SK-N-SH (cell line): Measurements from ENCODE around the gene MORF4L1. TPM values are rescaled to one million over a fixed set of nuclear protein-coding genes. Genes with fewer than 3 reads are reported as not detected.
A peak's percentile ranks its signal among the peaks of the same experiment; 100 is the strongest.

Source experiments
- CTCF ChIA-PET: fragments of 300-600, 350-600 bp; formaldehyde crosslinking; extraction: SDS; loops from one replicate; lab custom pipeline; 2021; lab: Yijun Ruan, JAX
- POLR2A ChIA-PET: fragments of 350-600 bp; sonication (Branson Sonifier 250); formaldehyde crosslinking; extraction: SDS; loops from one replicate; lab custom pipeline; 2020; ENCODE audit warnings: antibody characterized with exemption, inconsistent platforms; lab: Yijun Ruan, JAX
- DNase-seq: peaks from one replicate; pipeline ENCODE4 v3.0.0; 2012
- H2AFZ ChIP-seq: fragments of 200-600 bp; sonication (generic); 2 replicates; pipeline ENCODE4 v1.8.1; 2016; ENCODE audit warnings: antibody characterized with exemption, mild to moderate bottlenecking, low read depth
- H3F3A ChIP-seq: fragments of 200-600 bp; sonication (generic); replicated peaks from 2 replicates; pipeline ENCODE3; 2016; ENCODE audit warnings: antibody characterized with exemption, mild to moderate bottlenecking; ENCODE audit not compliant: insufficient read depth
- H3K27ac ChIP-seq, 2 experiments: fragments of 200-500 bp in 1 of 2; fragments of 200-600 bp in 1 of 2; sonication (Bioruptor generic) in 1 of 2; sonication (generic), shearing (Covaris generic) in 1 of 2; 2 replicates each; pipeline versions ENCODE4 v1.5.1 to v1.6.1; 2014 to 2016; ENCODE audit warnings: low read depth in 2 of 2, inconsistent platforms in 1 of 2, low read length in 1 of 2, mild to moderate bottlenecking in 1 of 2, mixed read lengths in 1 of 2
- H3K27me3 ChIP-seq: fragments of 200-600 bp; sonication (generic), shearing (Covaris generic); 2 replicates; pipeline ENCODE4 v1.6.1; 2016; ENCODE audit warnings: mixed run types; ENCODE audit not compliant: insufficient read depth
- H3K36me3 ChIP-seq, 2 experiments: fragments of 200-500 bp in 1 of 2; fragments of 200-600 bp in 1 of 2; sonication (Bioruptor generic) in 1 of 2; sonication (generic) in 1 of 2; replicated peaks in 1 of 2; 2 replicates each; pipeline versions ENCODE3 to v1.5.1; 2014 to 2016; ENCODE audit warnings: low read length in 1 of 2, mild to moderate bottlenecking in 1 of 2; ENCODE audit not compliant: insufficient read depth in 2 of 2, control insufficient read depth in 1 of 2
- H3K4me1 ChIP-seq, 2 experiments: fragments of 200-500 bp in 1 of 2; fragments of 200-600 bp in 1 of 2; sonication (Bioruptor generic) in 1 of 2; sonication (generic), shearing (Covaris generic) in 1 of 2; 2 replicates each; pipeline versions ENCODE4 v1.5.1 to v1.6.1; 2014 to 2016; ENCODE audit warnings: low read depth in 1 of 2, low read length in 1 of 2, mixed run types in 1 of 2; ENCODE audit not compliant: insufficient read depth in 2 of 2, control insufficient read depth in 1 of 2
- H3K4me2 ChIP-seq: fragments of 200-600 bp; sonication (generic), shearing (Covaris generic); 2 replicates; pipeline ENCODE4 v1.6.1; 2017; ENCODE audit warnings: mixed run types
- H3K4me3 ChIP-seq, 2 experiments: fragments of 200-500 bp in 1 of 2; fragments of 200-600 bp in 1 of 2; sonication (Bioruptor generic) in 1 of 2; sonication (generic), shearing (Covaris generic) in 1 of 2; 2 replicates each; pipeline versions ENCODE4 v1.5.1 to v1.8.1; 2014 to 2016; ENCODE audit warnings: low read depth in 2 of 2, inconsistent platforms in 1 of 2, low read length in 1 of 2, mild to moderate bottlenecking in 1 of 2, mixed read lengths in 1 of 2, moderate library complexity in 1 of 2
- H3K79me2 ChIP-seq: fragments of 200-600 bp; sonication (generic); 2 replicates; pipeline ENCODE4 v1.8.1; 2017; ENCODE audit warnings: mild to moderate bottlenecking; ENCODE audit not compliant: insufficient read depth
- H3K9ac ChIP-seq: fragments of 200-600 bp; sonication (generic); 2 replicates; pipeline ENCODE4 v1.6.1; 2017; ENCODE audit warnings: mixed run types
- H3K9me2 ChIP-seq: fragments of 200-600 bp; sonication (generic); 2 replicates; pipeline ENCODE4 v1.6.1; 2017; ENCODE audit warnings: mixed run types
- H3K9me3 ChIP-seq: fragments of 200-600 bp; sonication (generic); 2 replicates; pipeline ENCODE4 v1.6.1; 2017; ENCODE audit warnings: mixed run types, mild to moderate bottlenecking, moderate library complexity
- H4K20me1 ChIP-seq: fragments of 200-600 bp; sonication (generic); 2 replicates; pipeline ENCODE4 v1.6.1; 2017; ENCODE audit warnings: mild to moderate bottlenecking, mixed run types; ENCODE audit not compliant: insufficient read depth
- ELF1 ChIP-seq: IDR thresholded peaks from 2 replicates; pipeline ENCODE4 v1.4.0; 2012
- EP300 ChIP-seq, 2 experiments: IDR thresholded peaks; 2 replicates each; pipeline versions ENCODE4 v1.4.0 to v1.6.1; 2012; ENCODE audit warnings: borderline replicate concordance in 1 of 2, low read depth in 1 of 2, low read length in 1 of 2
- FOSL2 ChIP-seq: IDR thresholded peaks from 2 replicates; pipeline ENCODE4 v1.4.0; 2012; ENCODE audit warnings: low read depth, mild to moderate bottlenecking, moderate library complexity, borderline replicate concordance
- FOXJ3 ChIP-seq: sonication (generic); formaldehyde crosslinking; IDR thresholded peaks from 2 replicates; pipeline ENCODE4 v1.5.1; 2020; ENCODE audit warnings: mild to moderate bottlenecking, missing genetic modification reagents
- GATA2 ChIP-seq: sonication (generic); formaldehyde crosslinking; IDR thresholded peaks from 2 replicates; pipeline ENCODE4 v1.5.0; 2020; ENCODE audit warnings: mild to moderate bottlenecking, missing genetic modification reagents
- JUND ChIP-seq: IDR thresholded peaks from 2 replicates; pipeline ENCODE4 v1.4.0; 2012
- MEF2A ChIP-seq: IDR thresholded peaks from 2 replicates; pipeline ENCODE4 v1.4.0; 2012; ENCODE audit warnings: low read depth, borderline replicate concordance
- MXI1 ChIP-seq: IDR thresholded peaks from 2 replicates; pipeline ENCODE4 v1.6.1; 2012; ENCODE audit warnings: mild to moderate bottlenecking, low read depth, low read length, improper control_type of control experiment
- NFIC ChIP-seq: IDR thresholded peaks from 2 replicates; pipeline ENCODE4 v1.4.0; 2012; ENCODE audit warnings: borderline replicate concordance
- NRF1 ChIP-seq: IDR thresholded peaks from 2 replicates; pipeline ENCODE4 v1.6.1; 2012; ENCODE audit warnings: low read depth, mild to moderate bottlenecking, low read length
- POLR2AphosphoS5 ChIP-seq: IDR thresholded peaks from 2 replicates; pipeline ENCODE4 v1.6.1; 2012; ENCODE audit warnings: low read depth, low read length
- RCOR1 ChIP-seq: fragments of 150-350 bp; IDR thresholded peaks from 2 replicates; pipeline ENCODE4 v1.6.1; 2017; ENCODE audit warnings: antibody characterized with exemption, low read length
- RFX5 ChIP-seq: IDR thresholded peaks from 2 replicates; pipeline ENCODE4 v1.6.1; 2012; ENCODE audit warnings: mild to moderate bottlenecking, improper control_type of control experiment, low read length
- SIN3A ChIP-seq: IDR thresholded peaks from 2 replicates; pipeline ENCODE4 v1.6.1; 2012; ENCODE audit warnings: low read depth, mild to moderate bottlenecking, low read length, moderate library complexity, borderline replicate concordance
- SMC3 ChIP-seq: IDR thresholded peaks from 2 replicates; pipeline ENCODE4 v1.6.1; 2012; ENCODE audit warnings: low read depth, low read length, improper control_type of control experiment
- TAF1 ChIP-seq: IDR thresholded peaks from 2 replicates; pipeline ENCODE4 v1.6.1; 2012; ENCODE audit warnings: low read depth, mild to moderate bottlenecking, low read length, moderate library complexity, borderline replicate concordance
- TCF12 ChIP-seq: IDR thresholded peaks from 2 replicates; pipeline ENCODE4 v1.4.0; 2012
- TEAD4 ChIP-seq: IDR thresholded peaks from 2 replicates; pipeline ENCODE4 v1.4.0; 2012; ENCODE audit warnings: mild to moderate bottlenecking, borderline replicate concordance; ENCODE audit not compliant: insufficient read depth
- YY1 ChIP-seq: IDR thresholded peaks from 2 replicates; pipeline ENCODE4 v1.4.0; 2012; ENCODE audit warnings: low read depth, mild to moderate bottlenecking
- WGBS: methylation state at CpG from one replicate; pipeline ENCODE4 v1.1.6; 2017; ENCODE audit warnings: low lambda C conversion rate; 5-methylcytosine and 5-hydroxymethylcytosine counted together
- polyA plus RNA-seq, 3 experiments: library from polyadenylated mRNA; depleted of rRNA; stranded (reverse); fragments of >200 nt; gene quantifications; 2 replicates each; pipeline ENCODE4 v1.2.3, GENCODE V29; 2012
- TF ChIP-seq, protein P1 (sequence below): IDR thresholded peaks from 2 replicates; pipeline ENCODE4; 2012
- TF ChIP-seq, protein P2 (sequence below): IDR thresholded peaks from 2 replicates; pipeline ENCODE4 v1.6.1; 2012; ENCODE audit warnings: mild to moderate bottlenecking, low read depth, low read length, moderate library complexity

MORF4L1 gene
- polyA plus RNA-seq, 1 of the 3 experiments (the other 2 are of a cell fraction), result 163 TPM

DNA sequence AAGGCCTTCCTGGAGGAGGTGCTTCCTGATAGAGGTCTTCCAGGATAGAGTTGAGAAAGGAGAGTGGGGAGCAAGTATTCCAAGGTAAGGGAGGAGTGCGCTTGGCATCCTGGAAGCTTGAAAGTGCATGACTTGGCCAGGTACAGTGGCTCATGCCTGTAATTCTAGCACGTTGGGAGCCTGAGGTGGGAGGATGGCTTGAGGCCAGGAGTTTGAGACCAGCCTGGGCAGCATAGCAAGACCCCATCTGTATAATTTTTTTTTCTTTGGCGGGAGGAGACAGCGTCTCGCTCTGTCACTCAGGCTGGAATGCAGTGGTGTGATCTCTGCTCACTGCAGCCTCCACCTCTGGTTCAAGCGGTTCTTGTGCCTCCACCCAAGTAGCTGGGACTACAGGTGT is 19.2 kb upstream of the MORF4L1 start:
- TF ChIP-seq NFIC (no peak), EP300 (IDR thresholded peaks at IDR 0.05; ENCODE audit: borderline replicate concordance in 1 of 2, low read depth in 1 of 2, low read length in 1 of 2) (no peak), JUND (no peak), TAF1 (no peak), TCF12 (no peak), YY1 (no peak), TEAD4 (no peak), SMC3 (no peak), RCOR1 (no peak)
- TF ChIP-seq, protein P1, sequence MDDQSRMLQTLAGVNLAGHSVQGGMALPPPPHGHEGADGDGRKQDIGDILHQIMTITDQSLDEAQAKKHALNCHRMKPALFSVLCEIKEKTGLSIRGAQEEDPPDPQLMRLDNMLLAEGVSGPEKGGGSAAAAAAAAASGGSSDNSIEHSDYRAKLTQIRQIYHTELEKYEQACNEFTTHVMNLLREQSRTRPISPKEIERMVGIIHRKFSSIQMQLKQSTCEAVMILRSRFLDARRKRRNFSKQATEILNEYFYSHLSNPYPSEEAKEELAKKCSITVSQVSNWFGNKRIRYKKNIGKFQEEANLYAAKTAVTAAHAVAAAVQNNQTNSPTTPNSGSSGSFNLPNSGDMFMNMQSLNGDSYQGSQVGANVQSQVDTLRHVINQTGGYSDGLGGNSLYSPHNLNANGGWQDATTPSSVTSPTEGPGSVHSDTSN, result no peak
- TF ChIP-seq, protein P2, sequence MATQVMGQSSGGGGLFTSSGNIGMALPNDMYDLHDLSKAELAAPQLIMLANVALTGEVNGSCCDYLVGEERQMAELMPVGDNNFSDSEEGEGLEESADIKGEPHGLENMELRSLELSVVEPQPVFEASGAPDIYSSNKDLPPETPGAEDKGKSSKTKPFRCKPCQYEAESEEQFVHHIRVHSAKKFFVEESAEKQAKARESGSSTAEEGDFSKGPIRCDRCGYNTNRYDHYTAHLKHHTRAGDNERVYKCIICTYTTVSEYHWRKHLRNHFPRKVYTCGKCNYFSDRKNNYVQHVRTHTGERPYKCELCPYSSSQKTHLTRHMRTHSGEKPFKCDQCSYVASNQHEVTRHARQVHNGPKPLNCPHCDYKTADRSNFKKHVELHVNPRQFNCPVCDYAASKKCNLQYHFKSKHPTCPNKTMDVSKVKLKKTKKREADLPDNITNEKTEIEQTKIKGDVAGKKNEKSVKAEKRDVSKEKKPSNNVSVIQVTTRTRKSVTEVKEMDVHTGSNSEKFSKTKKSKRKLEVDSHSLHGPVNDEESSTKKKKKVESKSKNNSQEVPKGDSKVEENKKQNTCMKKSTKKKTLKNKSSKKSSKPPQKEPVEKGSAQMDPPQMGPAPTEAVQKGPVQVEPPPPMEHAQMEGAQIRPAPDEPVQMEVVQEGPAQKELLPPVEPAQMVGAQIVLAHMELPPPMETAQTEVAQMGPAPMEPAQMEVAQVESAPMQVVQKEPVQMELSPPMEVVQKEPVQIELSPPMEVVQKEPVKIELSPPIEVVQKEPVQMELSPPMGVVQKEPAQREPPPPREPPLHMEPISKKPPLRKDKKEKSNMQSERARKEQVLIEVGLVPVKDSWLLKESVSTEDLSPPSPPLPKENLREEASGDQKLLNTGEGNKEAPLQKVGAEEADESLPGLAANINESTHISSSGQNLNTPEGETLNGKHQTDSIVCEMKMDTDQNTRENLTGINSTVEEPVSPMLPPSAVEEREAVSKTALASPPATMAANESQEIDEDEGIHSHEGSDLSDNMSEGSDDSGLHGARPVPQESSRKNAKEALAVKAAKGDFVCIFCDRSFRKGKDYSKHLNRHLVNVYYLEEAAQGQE, result no peak
- TF ChIP-seq, all 33 proteins: peak for 0

DNA sequence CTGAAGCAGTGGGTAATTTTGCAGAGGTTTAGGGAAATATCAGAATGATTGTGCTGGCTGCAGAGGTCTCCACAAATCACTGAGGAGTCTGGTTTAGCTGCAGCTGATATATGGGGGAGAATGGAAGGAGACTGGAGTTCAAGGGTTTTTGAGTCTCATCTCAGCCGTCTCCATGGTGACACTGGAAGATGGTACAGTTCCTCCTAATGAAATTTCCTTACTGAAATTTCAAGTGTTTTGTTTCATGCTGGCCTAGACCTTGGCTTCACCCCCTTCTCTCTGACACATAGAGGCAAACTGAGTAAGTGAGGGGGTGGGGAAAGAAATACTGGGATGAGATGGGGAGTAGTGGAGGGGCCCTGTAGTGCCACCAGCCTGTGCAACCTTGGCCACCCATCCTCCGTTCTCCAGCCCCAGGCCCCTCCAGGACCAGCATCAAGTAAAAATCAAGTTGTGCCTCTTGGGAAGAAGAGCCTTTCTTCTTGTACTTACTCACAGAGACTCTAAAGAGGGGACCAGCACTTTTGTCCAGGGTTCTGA is 17.8 kb upstream of the MORF4L1 start:
- no peak overlapping the region; the same call in 1 of the 2 replicates for H3K4me2 ChIP-seq
- peak overlapping the region in 1 of 2 experiments; percentile 28; a peak in 1 of 4 replicates for H3K27ac ChIP-seq
- no peaks in the 10 kb centered on the region for H4K20me1 ChIP-seq
- CTCF ChIA-PET, result interaction anchor here (0.6 to 0.8 kb wide), 3 partner anchors 19 to 152 kb away, joined by 3 read pairs; partner anchors contain the start of gene ADAMTS7
- peaks cover 0 to 3% of the 10 kb centered on the region in 2 experiments for H3K36me3 ChIP-seq
- H3K4me1 ChIP-seq, result no peaks in the 10 kb centered on the region; a peak in 1 of 4 replicates
- no peaks in the 10 kb centered on the region for H3K79me2 ChIP-seq
- no peaks in the 10 kb centered on the region for H3K9me3 ChIP-seq
- peaks cover 19% of the 10 kb centered on the region for H3F3A ChIP-seq
- H3K4me3 ChIP-seq, result no peak overlapping the region
- no peak overlapping the region for H3K9ac ChIP-seq
- DNase-seq, result no peak
- no peaks in the 10 kb centered on the region for H3K27me3 ChIP-seq
- WGBS, result 75% methylated on average over 2 of the region's 2 CpGs
- no peak overlapping the region for H2AFZ ChIP-seq
- POLR2A ChIA-PET, result no interaction called here
- no peaks in the 10 kb centered on the region for H3K9me2 ChIP-seq
- TF ChIP-seq FOSL2 (no peak), SIN3A (no peak), SMC3 (no peak), GATA2 (no peak), ELF1 (no peak), RCOR1 (no peak), RFX5 (no peak), FOXJ3 (CRISPR knock-in tag) (no peak), NRF1 (no peak), MXI1 (no peak), POLR2AphosphoS5 (no peak), NFIC (no peak), MEF2A (no peak), TCF12 (no peak)
- TF ChIP-seq, protein P2, result no peak

More for the DNA sequence above, 19.2 kb upstream of the MORF4L1 start:
- ChIA-PET CTCF (no interaction called here), POLR2A (no interaction called here)
- WGBS, result 88% methylated on average over 6 of the region's 6 CpGs
- Histone ChIP-seq H3K9me3 (no peaks in the 10 kb centered on the region), H3K9ac (no peak overlapping the region), H3K4me3 (no peak overlapping the region), H3K4me1 (no peaks in the 10 kb centered on the region; a peak in 1 of 4 replicates), H3K27me3 (no peaks in the 10 kb centered on the region), H3F3A (peaks cover 6% of the 10 kb centered on the region), H3K79me2 (no peaks in the 10 kb centered on the region), H3K27ac (no peak overlapping the region), H3K9me2 (no peaks in the 10 kb centered on the region), H3K36me3 (peaks cover 0 to 3% of the 10 kb centered on the region in 2 experiments), H3K4me2 (no peak overlapping the region), H2AFZ (no peak overlapping the region), H4K20me1 (no peaks in the 10 kb centered on the region)
- no peak for DNase-seq
